Kidney (tissue), 14 donors: ENCODE measurements around the gene KCNE2. TPM values are rescaled to one million over a fixed set of nuclear protein-coding genes. Genes with fewer than 3 reads are reported as not detected.
A peak's percentile ranks its signal among the peaks of the same experiment; 100 is the strongest.

Experiments
- DNase-seq, 5 donors: peaks; one replicate each; pipeline ENCODE4 v3.0.0-alpha.2; 2013 to 2020
- FAIRE-seq: peaks from 2 replicates; lab custom pipeline; 2012; peaks lifted over from hg19 to GRCh38; lab: Jason Lieb, UNC
- H3K27ac ChIP-seq, 2 donors: one replicate each; pipeline ENCODE4 v1.7.0; 2013; ENCODE audit warnings: low read depth in 2 of 2, low read length in 2 of 2, inconsistent platforms in 1 of 2
- H3K27me3 ChIP-seq: one replicate; pipeline ENCODE4 v1.7.1; 2013; ENCODE audit warnings: low read length, inconsistent platforms; ENCODE audit not compliant: control insufficient read depth, insufficient read depth
- H3K36me3 ChIP-seq, 3 donors: one replicate each; pipeline versions ENCODE4 v1.7.0 to v1.7.1; 2013; ENCODE audit warnings: low read length in 3 of 3, control low read depth in 1 of 3, inconsistent platforms in 1 of 3; ENCODE audit not compliant: insufficient read depth in 3 of 3, control insufficient read depth in 2 of 3
- H3K4me1 ChIP-seq, 3 donors: one replicate each; pipeline versions ENCODE4 v1.7.0 to v1.7.1; 2013; ENCODE audit warnings: low read length in 3 of 3, inconsistent platforms in 1 of 3, low read depth in 1 of 3; ENCODE audit not compliant: control insufficient read depth in 2 of 3, insufficient read depth in 2 of 3
- H3K4me3 ChIP-seq, 3 donors: one replicate each; pipeline versions ENCODE4 v1.7.0 to v1.8.1; 2013; ENCODE audit warnings: low read length in 3 of 3, control low read depth in 1 of 3, inconsistent platforms in 1 of 3
- H3K9ac ChIP-seq, 3 donors: one replicate each; pipeline versions ENCODE4 v1.7.0 to v1.7.1; 2013; ENCODE audit warnings: low read length in 3 of 3, control low read depth in 1 of 3, inconsistent platforms in 1 of 3
- H3K9me3 ChIP-seq, 3 donors: one replicate each; pipeline versions ENCODE4 v1.7.0 to v1.7.1; 2013; ENCODE audit warnings: low read length in 3 of 3, control low read depth in 1 of 3, inconsistent platforms in 1 of 3; ENCODE audit not compliant: control insufficient read depth in 2 of 3, insufficient read depth in 1 of 3
- intact Hi-C: fragments of 100-400 bp; cut with DNase I; formaldehyde crosslinking; loops from one replicate; pipeline ENCODE4 v1.11.1; 2022
- polyA plus RNA-seq: library from polyadenylated mRNA; stranded (reverse); fragments of 350-450 nt; fragmentation: Illumina TruSeq; extraction: RNeasy Lipid Tissue Mini Kit (QIAGEN cat#74804); gene quantifications from one replicate; pipeline ENCODE4 v1.2.3, GENCODE V29; 2014; ENCODE audit warnings: low read depth, low replicate concordance; ENCODE audit not compliant: insufficient read depth
- total RNA-seq: library from RNA; stranded (reverse); fragmentation: NEBNext Ultra II Directional; extraction: Animal tissue kit (Norgen Biotek cat#: 25700); gene quantifications from one replicate; pipeline ENCODE4 v1.2.1, GENCODE V29; 2021
- TF ChIP-seq, protein P1 (sequence below): IDR thresholded peaks from 3 replicates; pipeline ENCODE4 v1.5.1; 2012; ENCODE audit warnings: mild to moderate bottlenecking, moderate library complexity, borderline replicate concordance; ENCODE audit not compliant: insufficient read depth; ENCODE audit errors: extremely low read depth
- donor health status: control.
- donor health status: control.
- donor health status: control.
- donor health status: control.
- donor health status: control.
- donor health status: DM: yes; HTN: yes; CAD: no.
- donor health status: Normal renal cell carcinoma (clear cell type).

Gene KCNE2
- total and polyA plus RNA-seq, 2 donors from 2014 or later = 0.80 TPM; not detected in 1

DNA sequence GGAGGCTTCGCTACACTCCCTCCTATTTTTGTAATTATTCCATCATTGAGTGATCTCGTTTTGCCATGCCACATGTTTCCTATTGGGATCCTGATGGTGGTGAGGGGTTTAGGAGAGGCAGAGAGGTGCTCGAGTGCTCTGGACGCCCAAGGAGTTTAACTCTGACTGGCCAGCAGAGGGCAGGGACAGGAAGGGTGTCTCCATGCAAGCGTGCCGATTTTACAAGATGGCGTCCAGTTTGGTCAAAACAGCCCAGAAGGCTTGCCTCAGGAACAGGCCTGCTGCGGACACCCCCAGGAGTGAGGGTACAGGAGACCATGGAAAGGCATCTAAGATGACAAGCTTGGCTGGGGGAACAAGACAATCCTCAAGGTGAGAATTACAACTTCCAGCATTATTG is 33.8 kb upstream of the KCNE2 start:
- FAIRE-seq = no peak
- Histone ChIP-seq H3K27ac (no peak overlapping the region), H3K4me1 (no peaks in the 10 kb centered on the region), H3K9me3 (no peaks in the 10 kb centered on the region), H3K4me3 (no peak overlapping the region), H3K36me3 (no peaks in the 10 kb centered on the region), H3K9ac (no peak overlapping the region), H3K27me3 (no peaks in the 10 kb centered on the region)
- DNase-seq = peak in 1 of 5 donors; percentile 21
- TF ChIP-seq, protein P1, sequence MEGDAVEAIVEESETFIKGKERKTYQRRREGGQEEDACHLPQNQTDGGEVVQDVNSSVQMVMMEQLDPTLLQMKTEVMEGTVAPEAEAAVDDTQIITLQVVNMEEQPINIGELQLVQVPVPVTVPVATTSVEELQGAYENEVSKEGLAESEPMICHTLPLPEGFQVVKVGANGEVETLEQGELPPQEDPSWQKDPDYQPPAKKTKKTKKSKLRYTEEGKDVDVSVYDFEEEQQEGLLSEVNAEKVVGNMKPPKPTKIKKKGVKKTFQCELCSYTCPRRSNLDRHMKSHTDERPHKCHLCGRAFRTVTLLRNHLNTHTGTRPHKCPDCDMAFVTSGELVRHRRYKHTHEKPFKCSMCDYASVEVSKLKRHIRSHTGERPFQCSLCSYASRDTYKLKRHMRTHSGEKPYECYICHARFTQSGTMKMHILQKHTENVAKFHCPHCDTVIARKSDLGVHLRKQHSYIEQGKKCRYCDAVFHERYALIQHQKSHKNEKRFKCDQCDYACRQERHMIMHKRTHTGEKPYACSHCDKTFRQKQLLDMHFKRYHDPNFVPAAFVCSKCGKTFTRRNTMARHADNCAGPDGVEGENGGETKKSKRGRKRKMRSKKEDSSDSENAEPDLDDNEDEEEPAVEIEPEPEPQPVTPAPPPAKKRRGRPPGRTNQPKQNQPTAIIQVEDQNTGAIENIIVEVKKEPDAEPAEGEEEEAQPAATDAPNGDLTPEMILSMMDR = no peak
- intact Hi-C loops = no loop called here

DNA sequence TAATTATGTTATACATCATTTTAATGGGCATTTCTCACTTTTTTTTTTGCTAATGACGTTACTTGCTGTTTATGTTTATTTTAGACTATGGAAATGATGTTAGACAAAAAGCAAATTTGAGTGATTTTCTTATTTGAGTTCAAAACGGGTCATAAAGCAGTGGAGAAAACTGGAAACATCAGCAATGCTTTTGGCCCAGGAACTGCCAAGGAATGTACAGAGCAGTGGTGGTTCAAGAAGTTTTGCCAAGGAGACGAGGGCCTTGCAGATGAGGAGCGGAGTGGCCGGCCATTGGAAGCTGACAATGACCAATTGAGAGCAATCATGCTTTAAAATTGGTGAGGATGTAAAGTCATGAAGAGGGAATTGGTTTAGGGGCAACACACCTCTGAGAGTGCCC is 32.1 kb upstream of the KCNE2 start:
- DNase-seq = no peak
- H3K4me3 ChIP-seq = no peak overlapping the region
- no peaks in the 10 kb centered on the region for H3K9me3 ChIP-seq
- H3K27me3 ChIP-seq = no peaks in the 10 kb centered on the region
- H3K36me3 ChIP-seq = no peaks in the 10 kb centered on the region
- intact Hi-C loops = no loop called here
- TF ChIP-seq, protein P1 = no peak
- H3K4me1 ChIP-seq = no peaks in the 10 kb centered on the region
- H3K9ac ChIP-seq = no peak overlapping the region
- H3K27ac ChIP-seq = no peak overlapping the region
- FAIRE-seq = no peak

- H3K27me3 ChIP-seq = no peaks in the 10 kb centered on the region
Measured at GRCh38 chr21:34332347-34332746, 31.5 kb upstream of the KCNE2 start.

More at GRCh38 chr21:34332347-34332746, 31.5 kb upstream of the KCNE2 start:
- intact Hi-C loops = no loop called here
- Histone ChIP-seq H3K4me3 (no peak overlapping the region), H3K9me3 (no peaks in the 10 kb centered on the region), H3K9ac (no peak overlapping the region), H3K27ac (no peak overlapping the region), H3K36me3 (no peaks in the 10 kb centered on the region), H3K4me1 (no peaks in the 10 kb centered on the region)
- TF ChIP-seq, protein P1 = no peak
- DNase-seq = no peak
- FAIRE-seq = no peak
